Fibroblast of lung (primary cell): Measurements from ENCODE around the gene AK8. TPM values are rescaled to one million over a fixed set of nuclear protein-coding genes. Genes with fewer than 3 reads are reported as not detected.

ENCODE experiments used
- DNase-seq, 2 donors: peaks; one replicate each; pipeline versions ENCODE4 v3.0.0 to v3.0.0-alpha.2; 2010; ENCODE audit warnings: low read depth in 2 of 2
- H2AFZ ChIP-seq: 2 replicates; pipeline ENCODE4 v1.5.1; 2012; ENCODE audit warnings: low read length, control low read depth, inconsistent platforms
- H3K27ac ChIP-seq: 2 replicates; pipeline ENCODE4 v1.5.1; 2011; ENCODE audit warnings: low read length, control low read depth; ENCODE audit not compliant: insufficient read depth
- H3K27me3 ChIP-seq: 2 replicates; pipeline ENCODE4 v1.5.1; 2011; ENCODE audit warnings: mild to moderate bottlenecking, low read length; ENCODE audit not compliant: control insufficient read depth, insufficient read depth
- H3K36me3 ChIP-seq: 2 replicates; pipeline ENCODE4 v1.5.1; 2011; ENCODE audit warnings: low read length; ENCODE audit not compliant: control insufficient read depth, insufficient read depth
- H3K4me1 ChIP-seq: 2 replicates; pipeline ENCODE4 v1.5.1; 2011; ENCODE audit warnings: low read length; ENCODE audit not compliant: control insufficient read depth, insufficient read depth; ENCODE audit errors: extremely low read depth
- H3K4me2 ChIP-seq: 2 replicates; pipeline ENCODE4 v1.5.1; 2011; ENCODE audit warnings: low read length, control low read depth; ENCODE audit not compliant: insufficient read depth; ENCODE audit errors: extremely low read depth
- H3K4me3 ChIP-seq, 4 experiments: fragments of 200-600 bp in 1 of 4; sonication (generic) in 1 of 4; replicated peaks in 1 of 4; 2 replicates each; pipeline ENCODE4 v1.5.1; 2011 to 2016; ENCODE audit warnings: low read length in 4 of 4, low read depth in 3 of 4, mild to moderate bottlenecking in 3 of 4, control low read depth in 2 of 4, inconsistent platforms in 1 of 4, mixed read lengths in 1 of 4; ENCODE audit not compliant: insufficient read depth in 1 of 4; ENCODE audit errors: control extremely low read depth in 1 of 4
- H3K79me2 ChIP-seq: 2 replicates; pipeline ENCODE4 v1.5.1; 2012; ENCODE audit warnings: mild to moderate bottlenecking, low read length, inconsistent platforms; ENCODE audit not compliant: control insufficient read depth, insufficient read depth
- H3K9ac ChIP-seq: 2 replicates; pipeline ENCODE4 v1.5.1; 2011; ENCODE audit warnings: mild to moderate bottlenecking, low read length, control low read depth; ENCODE audit not compliant: insufficient read depth
- H3K9me3 ChIP-seq: 2 replicates; pipeline ENCODE4 v1.5.1; 2012; ENCODE audit warnings: low read depth, low read length; ENCODE audit not compliant: control insufficient read depth, insufficient read depth
- H4K20me1 ChIP-seq: 2 replicates; pipeline ENCODE4 v1.5.1; 2011; ENCODE audit warnings: low read length; ENCODE audit not compliant: control insufficient read depth, insufficient read depth; ENCODE audit errors: extremely low read depth
- EZH2 ChIP-seq: IDR thresholded peaks from 2 replicates; pipeline ENCODE4 v1.5.1; 2012; ENCODE audit warnings: low read length, control low read depth, mild to moderate bottlenecking; ENCODE audit errors: missing control alignments
- polyA plus RNA-seq, 2 donors: library from polyadenylated mRNA; depleted of rRNA in 1 of 2; stranded (reverse) in 1 of 2; unstranded in 1 of 2; fragments of >200 nt; gene quantifications; 2 replicates each; pipeline ENCODE4 v1.2.1, GENCODE V29; 2011 to 2012; ENCODE audit warnings: missing spikeins in 1 of 2
- total RNA-seq: library from RNA; depleted of rRNA; stranded (reverse); fragments of >200 nt; gene quantifications from 2 replicates; pipeline ENCODE4 v1.2.1, GENCODE V29; 2014
- TF ChIP-seq, protein P1 (sequence below), 2 donors: IDR thresholded peaks in 1 of 2; conservative IDR thresholded peaks in 1 of 2; 1 replicate in 1 of 2; 2 replicates in 1 of 2; pipeline ENCODE4 v1.5.1; 2011 to 2012; ENCODE audit warnings: low read length in 2 of 2, control low read depth in 1 of 2, inconsistent platforms in 1 of 2, low read depth in 1 of 2, mild to moderate bottlenecking in 1 of 2

AK8 gene
- total and polyA plus RNA-seq, 2 donors (not counting 1 experiment from before 2014, with no cell fraction given) = 0.17 to 0.50 TPM

DNA sequence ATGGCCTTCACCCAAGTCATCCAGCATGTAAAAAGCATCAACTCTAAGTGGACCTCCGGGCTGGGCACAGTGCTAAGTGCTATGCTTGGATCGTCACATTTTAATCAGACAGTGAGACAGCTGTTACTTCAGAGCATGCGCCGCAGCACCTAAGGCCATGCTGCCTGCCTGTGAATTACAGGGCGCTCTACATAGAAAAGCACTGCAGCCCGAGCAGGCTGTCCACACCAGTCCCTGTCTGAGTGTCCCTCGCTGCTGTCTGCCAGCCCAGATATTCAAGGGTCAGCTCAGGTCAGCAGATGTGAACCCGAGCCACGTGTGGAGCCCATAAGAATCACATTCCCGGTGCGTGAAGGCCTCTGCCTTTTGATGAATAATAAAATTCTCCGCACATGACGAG lies 37.1 kb downstream of the AK8 start:
- Histone ChIP-seq H3K9me3 (no peaks in the 10 kb centered on the region), H3K4me2 (no peak overlapping the region), H4K20me1 (no peaks in the 10 kb centered on the region), H3K79me2 (no peaks in the 10 kb centered on the region), H3K4me3 (no peak overlapping the region), H2AFZ (no peak overlapping the region), H3K27me3 (no peaks in the 10 kb centered on the region), H3K4me1 (no peaks in the 10 kb centered on the region), H3K27ac (no peak overlapping the region), H3K36me3 (no peaks in the 10 kb centered on the region), H3K9ac (no peak overlapping the region)
- DNase-seq = no peak
- TF ChIP-seq, protein P1, sequence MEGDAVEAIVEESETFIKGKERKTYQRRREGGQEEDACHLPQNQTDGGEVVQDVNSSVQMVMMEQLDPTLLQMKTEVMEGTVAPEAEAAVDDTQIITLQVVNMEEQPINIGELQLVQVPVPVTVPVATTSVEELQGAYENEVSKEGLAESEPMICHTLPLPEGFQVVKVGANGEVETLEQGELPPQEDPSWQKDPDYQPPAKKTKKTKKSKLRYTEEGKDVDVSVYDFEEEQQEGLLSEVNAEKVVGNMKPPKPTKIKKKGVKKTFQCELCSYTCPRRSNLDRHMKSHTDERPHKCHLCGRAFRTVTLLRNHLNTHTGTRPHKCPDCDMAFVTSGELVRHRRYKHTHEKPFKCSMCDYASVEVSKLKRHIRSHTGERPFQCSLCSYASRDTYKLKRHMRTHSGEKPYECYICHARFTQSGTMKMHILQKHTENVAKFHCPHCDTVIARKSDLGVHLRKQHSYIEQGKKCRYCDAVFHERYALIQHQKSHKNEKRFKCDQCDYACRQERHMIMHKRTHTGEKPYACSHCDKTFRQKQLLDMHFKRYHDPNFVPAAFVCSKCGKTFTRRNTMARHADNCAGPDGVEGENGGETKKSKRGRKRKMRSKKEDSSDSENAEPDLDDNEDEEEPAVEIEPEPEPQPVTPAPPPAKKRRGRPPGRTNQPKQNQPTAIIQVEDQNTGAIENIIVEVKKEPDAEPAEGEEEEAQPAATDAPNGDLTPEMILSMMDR (conservative IDR thresholded peaks at IDR 0.05 in 1 of 2, IDR thresholded peaks at IDR 0.05 in 1 of 2; ENCODE audit: low read depth in 1 of 2, low read length in 2 of 2) = no peak
- no peak for TF ChIP-seq EZH2

- Histone ChIP-seq H4K20me1 (no peaks in the 10 kb centered on the region), H3K4me1 (no peaks in the 10 kb centered on the region), H3K4me3 (no peak overlapping the region), H3K36me3 (no peaks in the 10 kb centered on the region), H3K79me2 (no peaks in the 10 kb centered on the region), H2AFZ (no peak overlapping the region), H3K27ac (no peak overlapping the region), H3K9me3 (no peaks in the 10 kb centered on the region), H3K9ac (no peak overlapping the region), H3K27me3 (peaks cover 5% of the 10 kb centered on the region), H3K4me2 (no peak overlapping the region)
- DNase-seq = no peak
- TF ChIP-seq EZH2 = no peak
- TF ChIP-seq, protein P1 (conservative IDR thresholded peaks at IDR 0.05 in 1 of 2, IDR thresholded peaks at IDR 0.05 in 1 of 2; ENCODE audit: low read depth in 1 of 2, low read length in 2 of 2) = no peak
Measured at GRCh38 chr9:132838291-132838690, 39.8 kb downstream of the AK8 start.

DNA sequence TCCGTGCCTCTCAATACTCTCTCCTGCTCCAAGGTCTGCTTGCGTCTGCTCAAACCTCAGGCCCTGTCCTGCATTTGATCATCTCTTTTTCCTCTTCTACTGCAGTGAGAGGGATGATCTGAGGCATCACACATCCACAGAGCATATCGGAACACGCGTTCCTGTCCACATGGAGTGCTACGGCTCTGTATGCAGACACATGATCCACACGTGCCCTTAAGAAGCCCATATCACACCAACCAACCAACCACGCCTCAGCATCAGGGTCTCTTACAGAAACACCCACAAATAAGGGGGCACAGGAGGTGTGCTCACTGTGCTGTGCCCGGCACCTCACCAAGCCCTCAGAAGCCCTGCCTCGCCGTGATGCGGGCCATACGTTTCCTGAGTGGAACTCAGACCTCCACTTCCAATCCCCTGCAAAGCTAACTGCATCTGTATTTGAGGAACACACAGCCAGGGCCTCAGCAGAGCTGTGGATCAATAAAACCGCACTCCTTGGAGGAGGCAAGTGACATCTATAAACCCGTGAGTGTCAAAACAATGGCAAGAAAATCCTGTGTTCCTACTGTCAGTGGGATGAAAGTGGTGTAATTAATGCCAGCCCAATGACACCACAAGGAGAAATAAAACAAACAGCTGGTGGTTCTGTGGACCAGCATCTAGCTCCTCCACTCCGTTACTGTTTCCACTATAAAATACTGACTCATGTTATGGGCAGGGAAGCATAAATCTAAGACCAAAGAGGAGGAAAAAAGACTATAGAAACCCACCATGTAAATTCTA lies 40.4 kb downstream of the AK8 start:
- Histone ChIP-seq H2AFZ (no peak overlapping the region), H3K4me2 (no peak overlapping the region), H3K4me3 (no peak overlapping the region), H3K36me3 (no peaks in the 10 kb centered on the region), H4K20me1 (no peaks in the 10 kb centered on the region), H3K79me2 (no peaks in the 10 kb centered on the region), H3K27me3 (peaks cover 5% of the 10 kb centered on the region), H3K9ac (no peak overlapping the region), H3K4me1 (no peaks in the 10 kb centered on the region), H3K27ac (no peak overlapping the region), H3K9me3 (no peaks in the 10 kb centered on the region)
- DNase-seq = no peak
- no peak for TF ChIP-seq EZH2
- TF ChIP-seq, protein P1 (conservative IDR thresholded peaks at IDR 0.05 in 1 of 2, IDR thresholded peaks at IDR 0.05 in 1 of 2; ENCODE audit: low read depth in 1 of 2, low read length in 2 of 2) = no peak
